ENCODE data around the gene SLC39A5. TPM values are rescaled to one million over a fixed set of nuclear protein-coding genes. Genes with fewer than 3 reads are reported as not detected.

Gene SLC39A5
- total RNA-seq, 3 donors from 2014 or later: 0.98 TPM; not detected in 2

GRCh38 chr12:56242986-56243385 lies 13.1 kb downstream of the SLC39A5 start:
- no peak overlapping the region for H3K4me3 ChIP-seq
- no peak for DNase-seq (ENCODE audit: low spot score in 2 of 2)
- H3K27me3 ChIP-seq: no peaks in the 10 kb centered on the region
- peaks cover 23% of the 10 kb centered on the region for H3K36me3 ChIP-seq
- TF ChIP-seq, protein P1, sequence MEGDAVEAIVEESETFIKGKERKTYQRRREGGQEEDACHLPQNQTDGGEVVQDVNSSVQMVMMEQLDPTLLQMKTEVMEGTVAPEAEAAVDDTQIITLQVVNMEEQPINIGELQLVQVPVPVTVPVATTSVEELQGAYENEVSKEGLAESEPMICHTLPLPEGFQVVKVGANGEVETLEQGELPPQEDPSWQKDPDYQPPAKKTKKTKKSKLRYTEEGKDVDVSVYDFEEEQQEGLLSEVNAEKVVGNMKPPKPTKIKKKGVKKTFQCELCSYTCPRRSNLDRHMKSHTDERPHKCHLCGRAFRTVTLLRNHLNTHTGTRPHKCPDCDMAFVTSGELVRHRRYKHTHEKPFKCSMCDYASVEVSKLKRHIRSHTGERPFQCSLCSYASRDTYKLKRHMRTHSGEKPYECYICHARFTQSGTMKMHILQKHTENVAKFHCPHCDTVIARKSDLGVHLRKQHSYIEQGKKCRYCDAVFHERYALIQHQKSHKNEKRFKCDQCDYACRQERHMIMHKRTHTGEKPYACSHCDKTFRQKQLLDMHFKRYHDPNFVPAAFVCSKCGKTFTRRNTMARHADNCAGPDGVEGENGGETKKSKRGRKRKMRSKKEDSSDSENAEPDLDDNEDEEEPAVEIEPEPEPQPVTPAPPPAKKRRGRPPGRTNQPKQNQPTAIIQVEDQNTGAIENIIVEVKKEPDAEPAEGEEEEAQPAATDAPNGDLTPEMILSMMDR (IDR thresholded peaks at IDR 0.05): no peak
- TF ChIP-seq POLR2A (IDR thresholded peaks at IDR 0.05) (no peak), POLR2AphosphoS5 (IDR thresholded peaks at IDR 0.05) (no peak)
- no peaks in the 10 kb centered on the region for H3K9me3 ChIP-seq
- intact Hi-C loops (cut with DNase I; ENCODE audit: low total_unique reads): no loop called here
- no peak overlapping the region for H3K27ac ChIP-seq
- H3K4me1 ChIP-seq: no peaks in the 10 kb centered on the region

GRCh38 chr12:56243731-56244181 lies 13.9 kb downstream of the SLC39A5 start:
- no peak for DNase-seq (ENCODE audit: low spot score in 2 of 2)
- TF ChIP-seq POLR2A (IDR thresholded peaks at IDR 0.05) (no peak), POLR2AphosphoS5 (IDR thresholded peaks at IDR 0.05) (no peak)
- H3K27me3 ChIP-seq: no peaks in the 10 kb centered on the region
- H3K27ac ChIP-seq: no peak overlapping the region
- H3K4me3 ChIP-seq: no peak overlapping the region
- intact Hi-C loops (cut with DNase I; ENCODE audit: low total_unique reads): no loop called here
- no peaks in the 10 kb centered on the region for H3K9me3 ChIP-seq
- no peaks in the 10 kb centered on the region for H3K4me1 ChIP-seq
- H3K36me3 ChIP-seq: peaks cover 23% of the 10 kb centered on the region

GRCh38 chr12:56244494-56244893 lies 14.6 kb downstream of the SLC39A5 start:
- TF ChIP-seq, protein P1 (IDR thresholded peaks at IDR 0.05): no peak
- TF ChIP-seq POLR2AphosphoS5 (IDR thresholded peaks at IDR 0.05) (no peak), POLR2A (IDR thresholded peaks at IDR 0.05) (no peak)
- intact Hi-C loops (cut with DNase I; ENCODE audit: low total_unique reads): no loop called here
- DNase-seq (ENCODE audit: low spot score in 2 of 2): no peak

GRCh38 chr12:56247923-56248322 lies 18.1 kb downstream of the SLC39A5 start:
- no peaks in the 10 kb centered on the region for H3K4me1 ChIP-seq
- intact Hi-C loops (cut with DNase I; ENCODE audit: low total_unique reads): no loop called here
- no peaks in the 10 kb centered on the region for H3K27me3 ChIP-seq
- no peak overlapping the region for H3K27ac ChIP-seq
- TF ChIP-seq POLR2AphosphoS5 (IDR thresholded peaks at IDR 0.05) (no peak), POLR2A (IDR thresholded peaks at IDR 0.05) (no peak)
- TF ChIP-seq, protein P1 (IDR thresholded peaks at IDR 0.05): no peak
- no peak overlapping the region for H3K4me3 ChIP-seq
- no peak for DNase-seq (ENCODE audit: low spot score in 2 of 2)
- H3K9me3 ChIP-seq: no peaks in the 10 kb centered on the region
- peaks cover 34% of the 10 kb centered on the region for H3K36me3 ChIP-seq

More at GRCh38 chr12:56244494-56244893, 14.6 kb downstream of the SLC39A5 start:
- no peak overlapping the region for H3K4me3 ChIP-seq
- H3K27ac ChIP-seq: no peak overlapping the region
- H3K27me3 ChIP-seq: no peaks in the 10 kb centered on the region
- H3K9me3 ChIP-seq: no peaks in the 10 kb centered on the region
- peaks cover 23% of the 10 kb centered on the region for H3K36me3 ChIP-seq
- no peaks in the 10 kb centered on the region for H3K4me1 ChIP-seq

- H3K27me3 ChIP-seq: no peaks in the 10 kb centered on the region
- no peaks in the 10 kb centered on the region for H3K9me3 ChIP-seq
- no peaks in the 10 kb centered on the region for H3K4me1 ChIP-seq
- TF ChIP-seq POLR2AphosphoS5 (IDR thresholded peaks at IDR 0.05): no peak
- TF ChIP-seq POLR2A (IDR thresholded peaks at IDR 0.05): no peak
- TF ChIP-seq, protein P1 (IDR thresholded peaks at IDR 0.05): no peak
- no peak for DNase-seq (ENCODE audit: low spot score in 2 of 2)
- intact Hi-C loops (cut with DNase I; ENCODE audit: low total_unique reads): no loop called here
- H3K4me3 ChIP-seq: no peak overlapping the region
- no peak overlapping the region for H3K27ac ChIP-seq
- H3K36me3 ChIP-seq: peaks cover 32% of the 10 kb centered on the region
Observed at GRCh38 chr12:56248711-56249110, 18.9 kb downstream of the SLC39A5 start.

- no peak for DNase-seq (ENCODE audit: low spot score in 2 of 2)
- Histone ChIP-seq H3K36me3 (peaks cover 20% of the 10 kb centered on the region), H3K27ac (no peak overlapping the region), H3K4me3 (no peak overlapping the region), H3K27me3 (no peaks in the 10 kb centered on the region), H3K4me1 (peaks cover 0 to 12% of the 10 kb centered on the region in 2 donors), H3K9me3 (no peaks in the 10 kb centered on the region)
- intact Hi-C loops (cut with DNase I; ENCODE audit: low total_unique reads): no loop called here
- TF ChIP-seq, protein P1 (IDR thresholded peaks at IDR 0.05): no peak
- TF ChIP-seq POLR2AphosphoS5 (IDR thresholded peaks at IDR 0.05) (no peak), POLR2A (IDR thresholded peaks at IDR 0.05) (no peak)
Observed at GRCh38 chr12:56252649-56253048, 22.8 kb downstream of the SLC39A5 start.

Data from breast epithelium (tissue), 4 donors.